Measurements from ENCODE around the gene MPDZ.

Gene MPDZ, protein sequence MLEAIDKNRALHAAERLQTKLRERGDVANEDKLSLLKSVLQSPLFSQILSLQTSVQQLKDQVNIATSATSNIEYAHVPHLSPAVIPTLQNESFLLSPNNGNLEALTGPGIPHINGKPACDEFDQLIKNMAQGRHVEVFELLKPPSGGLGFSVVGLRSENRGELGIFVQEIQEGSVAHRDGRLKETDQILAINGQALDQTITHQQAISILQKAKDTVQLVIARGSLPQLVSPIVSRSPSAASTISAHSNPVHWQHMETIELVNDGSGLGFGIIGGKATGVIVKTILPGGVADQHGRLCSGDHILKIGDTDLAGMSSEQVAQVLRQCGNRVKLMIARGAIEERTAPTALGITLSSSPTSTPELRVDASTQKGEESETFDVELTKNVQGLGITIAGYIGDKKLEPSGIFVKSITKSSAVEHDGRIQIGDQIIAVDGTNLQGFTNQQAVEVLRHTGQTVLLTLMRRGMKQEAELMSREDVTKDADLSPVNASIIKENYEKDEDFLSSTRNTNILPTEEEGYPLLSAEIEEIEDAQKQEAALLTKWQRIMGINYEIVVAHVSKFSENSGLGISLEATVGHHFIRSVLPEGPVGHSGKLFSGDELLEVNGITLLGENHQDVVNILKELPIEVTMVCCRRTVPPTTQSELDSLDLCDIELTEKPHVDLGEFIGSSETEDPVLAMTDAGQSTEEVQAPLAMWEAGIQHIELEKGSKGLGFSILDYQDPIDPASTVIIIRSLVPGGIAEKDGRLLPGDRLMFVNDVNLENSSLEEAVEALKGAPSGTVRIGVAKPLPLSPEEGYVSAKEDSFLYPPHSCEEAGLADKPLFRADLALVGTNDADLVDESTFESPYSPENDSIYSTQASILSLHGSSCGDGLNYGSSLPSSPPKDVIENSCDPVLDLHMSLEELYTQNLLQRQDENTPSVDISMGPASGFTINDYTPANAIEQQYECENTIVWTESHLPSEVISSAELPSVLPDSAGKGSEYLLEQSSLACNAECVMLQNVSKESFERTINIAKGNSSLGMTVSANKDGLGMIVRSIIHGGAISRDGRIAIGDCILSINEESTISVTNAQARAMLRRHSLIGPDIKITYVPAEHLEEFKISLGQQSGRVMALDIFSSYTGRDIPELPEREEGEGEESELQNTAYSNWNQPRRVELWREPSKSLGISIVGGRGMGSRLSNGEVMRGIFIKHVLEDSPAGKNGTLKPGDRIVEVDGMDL (N-terminal part only)

GRCh38 chr9:13279284-13280141, at the start of gene MPDZ:
MPDZ (minus strand) TSS chr9:13279692; CDS start chr9:13250315, 29,377 bp downstream.
- no peak for DNase-seq (ENCODE audit: low read depth)

DNA sequence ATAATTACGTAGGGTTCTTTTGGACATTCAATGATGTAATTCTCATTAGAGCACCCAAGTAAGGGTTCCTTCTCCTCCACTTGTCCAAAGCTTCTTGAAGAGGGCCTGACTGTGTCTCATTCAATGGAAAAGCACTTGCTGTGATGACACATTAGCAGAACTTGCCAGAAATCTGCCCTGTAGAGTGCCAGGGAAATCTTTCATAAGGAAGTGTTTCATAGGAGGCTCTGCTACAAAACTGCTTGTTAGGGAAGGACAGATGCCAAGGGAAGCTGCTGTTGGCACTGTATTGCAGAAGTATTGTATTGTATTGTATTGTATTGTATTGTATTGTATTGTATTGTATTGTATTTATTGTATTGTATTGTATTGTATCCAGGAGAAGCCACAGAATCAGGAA, 45.5 kb upstream of the MPDZ start:
- no peak for DNase-seq (ENCODE audit: low read depth)

DNA sequence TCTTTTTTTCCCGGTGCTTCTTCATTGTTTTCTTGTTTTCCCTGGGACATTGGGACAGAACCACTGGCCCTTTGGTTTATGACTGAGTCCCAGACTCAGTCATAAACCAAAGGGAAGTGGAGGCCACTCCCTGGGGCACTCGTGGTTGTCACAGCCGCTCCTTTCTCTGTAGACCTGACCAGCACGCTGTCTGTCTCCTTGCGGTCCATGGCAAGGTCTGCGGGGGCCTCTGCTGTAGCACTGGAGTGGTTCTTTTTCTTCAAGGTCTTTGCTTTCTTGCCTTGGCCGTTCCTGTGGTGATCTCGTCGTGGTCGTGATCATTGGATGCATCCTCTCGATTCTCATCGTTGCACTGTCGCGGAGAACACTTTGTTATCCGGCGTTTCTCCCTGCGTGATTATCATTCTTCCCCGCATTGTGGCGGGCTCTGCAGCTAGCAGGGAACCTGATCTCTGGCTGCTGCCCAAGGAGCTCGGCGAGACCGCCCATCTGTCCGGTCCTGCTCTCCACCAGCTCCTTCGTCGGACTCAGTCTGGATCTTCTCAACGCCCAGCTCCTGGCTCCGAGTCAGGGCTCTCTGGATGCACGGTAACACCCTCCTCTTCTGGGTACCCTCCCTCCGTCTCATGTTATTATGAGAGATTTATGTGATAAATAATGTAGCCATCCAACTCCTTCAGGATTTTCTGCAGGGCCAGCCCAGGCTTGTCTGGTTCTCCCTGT, 43.5 kb upstream of the MPDZ start:
- DNase-seq (ENCODE audit: low read depth) = no peak

- no peak for DNase-seq (ENCODE audit: low read depth)
Measured at GRCh38 chr9:13318027-13318426, 38.5 kb upstream of the MPDZ start.

- DNase-seq (ENCODE audit: low read depth) = no peak
Measured at GRCh38 chr9:13296972-13297371, 17.5 kb upstream of the MPDZ start.

DNA sequence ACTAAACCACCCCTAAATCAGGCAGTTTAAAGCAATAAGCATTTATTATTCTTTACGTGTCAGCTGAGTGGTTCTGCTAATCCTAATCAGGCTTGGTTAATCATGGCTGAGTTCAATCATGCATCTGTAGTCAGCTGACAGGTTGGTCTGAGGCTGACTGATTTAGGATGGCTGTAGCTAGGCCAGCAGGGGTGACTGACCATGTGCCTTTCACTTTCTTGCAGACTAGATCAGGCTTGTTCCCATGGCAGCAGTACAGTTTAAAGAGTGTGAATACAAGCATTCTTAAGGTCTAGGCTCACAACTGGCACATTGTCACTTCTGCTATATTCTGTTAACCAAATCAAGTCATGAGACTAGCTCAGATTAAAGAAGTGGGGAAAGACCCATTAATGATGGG, 16.1 kb upstream of the MPDZ start:
- no peak for DNase-seq (ENCODE audit: low read depth)

DNA sequence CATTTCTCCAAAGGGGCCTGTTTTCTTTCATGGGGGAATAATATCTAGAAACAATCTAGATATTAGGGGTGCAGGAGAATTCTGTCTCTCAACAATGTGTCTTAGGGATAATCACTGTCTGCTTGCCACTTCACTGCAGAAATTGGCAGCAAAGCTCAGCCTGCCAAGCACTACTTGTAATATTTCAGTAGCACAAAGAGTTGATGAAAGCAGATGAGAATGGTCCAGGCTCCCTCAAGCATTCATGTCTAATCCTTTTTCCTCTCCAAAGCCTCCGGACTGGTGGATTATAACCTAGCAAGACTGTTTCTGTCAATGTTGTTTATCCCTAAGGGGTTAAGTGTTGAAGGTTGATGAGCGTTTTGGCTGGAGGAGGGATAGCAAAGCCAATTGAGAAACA, 13.3 kb upstream of the MPDZ start:
- no peak for DNase-seq (ENCODE audit: low read depth)

DNA sequence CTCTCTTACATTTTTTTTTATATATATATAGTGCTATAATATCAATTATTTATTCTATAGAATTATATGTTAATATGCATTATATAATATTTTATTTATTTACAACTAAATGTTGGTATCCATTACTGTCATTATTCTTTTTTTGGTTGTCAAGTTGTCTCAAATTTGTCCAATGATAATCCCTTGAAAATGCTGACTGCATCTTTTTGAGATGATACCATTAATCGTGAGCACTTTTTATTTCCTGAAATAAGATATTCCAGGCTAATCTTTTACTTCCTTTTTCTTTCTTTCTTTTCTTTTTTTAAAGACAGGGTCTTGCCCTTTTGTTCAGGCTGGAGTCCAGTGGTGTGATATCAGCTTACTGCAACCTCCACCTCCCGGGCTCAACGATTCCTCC, 12.7 kb upstream of the MPDZ start:
- no peak for DNase-seq (ENCODE audit: low read depth)

- no peak for DNase-seq (ENCODE audit: low read depth)
Measured at GRCh38 chr9:13291718-13292117, 12.2 kb upstream of the MPDZ start.

GRCh38 chr9:13284011-13284410, 4.5 kb upstream of the MPDZ start:
- DNase-seq (ENCODE audit: low read depth) = no peak

GRCh38 chr9:13282998-13283397, 3.5 kb upstream of the MPDZ start:
- DNase-seq (ENCODE audit: low read depth) = no peak

DNA sequence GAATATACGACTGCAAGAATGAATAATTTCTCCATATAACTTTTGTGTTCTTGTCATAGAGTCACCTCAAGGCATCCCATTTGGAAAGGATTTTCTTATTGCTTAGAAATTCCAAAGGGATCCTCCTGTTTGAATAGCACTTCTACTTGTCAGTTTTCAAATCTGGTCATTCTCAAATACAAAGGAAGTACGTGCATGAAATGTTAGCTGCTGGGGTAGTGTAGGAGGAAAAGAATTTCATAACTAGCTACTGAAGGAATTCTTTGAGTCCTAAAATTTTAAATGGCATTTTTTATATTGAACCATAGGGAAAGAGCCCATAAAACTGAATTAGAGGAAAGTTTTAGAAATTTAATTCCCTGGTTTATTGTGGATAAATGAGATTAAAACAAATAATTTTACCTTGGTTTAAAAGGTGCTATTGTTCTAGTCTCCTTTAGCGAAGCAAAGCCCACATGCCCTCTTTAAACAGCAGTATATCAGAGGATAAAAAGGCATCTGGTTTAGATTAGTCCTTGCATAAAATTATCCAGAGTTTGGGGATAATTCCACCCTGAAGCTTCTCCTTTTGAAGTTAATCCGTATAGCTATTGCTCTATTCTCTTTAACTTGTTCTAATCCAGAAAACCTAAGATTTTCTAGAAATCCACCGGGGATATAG, 2.0 kb upstream of the MPDZ start:
- no peak for DNase-seq (ENCODE audit: low read depth)

DNA sequence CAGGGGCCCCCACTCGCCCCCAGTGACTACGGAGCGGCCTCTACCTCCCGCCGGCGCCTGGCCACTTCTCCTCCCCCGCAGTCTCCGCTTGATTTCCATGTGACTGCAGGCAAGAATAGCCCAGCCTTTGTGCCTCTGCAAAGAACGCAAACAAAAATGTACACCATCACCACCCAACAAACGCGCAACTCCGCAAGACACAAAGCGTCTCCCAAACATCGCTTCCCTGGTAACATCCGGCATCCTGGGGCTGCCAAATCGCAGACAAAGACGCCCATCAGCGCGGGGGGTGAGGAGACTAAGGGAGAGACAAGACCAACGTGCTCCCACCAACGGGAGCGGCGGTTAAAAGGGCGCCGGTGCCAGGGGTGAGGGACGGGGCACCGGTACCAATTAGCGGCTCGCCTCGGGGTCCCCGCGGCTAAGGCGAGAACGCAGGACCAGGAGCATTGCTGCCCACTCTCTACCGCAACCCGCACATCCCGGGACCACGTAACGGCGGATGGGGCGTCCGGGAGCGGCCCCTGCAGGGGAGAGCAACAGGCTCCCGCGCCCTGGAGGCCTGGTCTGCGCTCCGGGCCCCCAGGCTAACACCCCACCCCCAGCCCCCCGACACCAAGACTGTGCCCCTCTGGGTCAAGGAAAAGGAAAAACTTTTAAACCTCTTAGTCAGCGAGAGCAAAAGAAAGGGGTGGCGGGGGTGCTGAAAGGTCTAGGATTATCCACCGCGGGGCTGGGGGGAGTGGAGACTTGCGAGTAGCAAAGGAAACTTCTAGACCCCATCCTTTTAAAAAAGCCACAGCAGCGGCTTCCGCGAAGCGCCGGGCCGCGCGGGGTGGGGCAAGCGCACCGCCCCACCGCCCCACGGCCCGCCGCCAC, 885 bp downstream of the MPDZ start:
- DNase-seq (ENCODE audit: low read depth) = no peak

DNA sequence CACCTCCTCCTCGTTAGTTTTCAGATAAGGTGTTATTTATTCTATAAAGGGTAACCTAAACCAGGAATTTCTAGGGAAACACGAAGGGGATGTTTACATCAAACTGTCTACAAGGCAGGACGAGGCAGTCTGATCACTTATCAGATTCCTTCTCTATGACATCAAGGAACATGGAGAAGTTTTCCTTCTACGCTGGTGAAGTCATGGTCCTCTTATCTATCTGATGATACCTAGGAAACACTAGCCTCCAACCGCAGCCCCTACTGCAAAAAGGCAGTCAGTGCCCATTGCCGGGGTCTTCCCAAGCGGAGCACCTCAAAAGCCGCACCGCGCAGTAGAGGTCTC, 1.5 kb downstream of the MPDZ start:
- DNase-seq (ENCODE audit: low read depth) = no peak

DNA sequence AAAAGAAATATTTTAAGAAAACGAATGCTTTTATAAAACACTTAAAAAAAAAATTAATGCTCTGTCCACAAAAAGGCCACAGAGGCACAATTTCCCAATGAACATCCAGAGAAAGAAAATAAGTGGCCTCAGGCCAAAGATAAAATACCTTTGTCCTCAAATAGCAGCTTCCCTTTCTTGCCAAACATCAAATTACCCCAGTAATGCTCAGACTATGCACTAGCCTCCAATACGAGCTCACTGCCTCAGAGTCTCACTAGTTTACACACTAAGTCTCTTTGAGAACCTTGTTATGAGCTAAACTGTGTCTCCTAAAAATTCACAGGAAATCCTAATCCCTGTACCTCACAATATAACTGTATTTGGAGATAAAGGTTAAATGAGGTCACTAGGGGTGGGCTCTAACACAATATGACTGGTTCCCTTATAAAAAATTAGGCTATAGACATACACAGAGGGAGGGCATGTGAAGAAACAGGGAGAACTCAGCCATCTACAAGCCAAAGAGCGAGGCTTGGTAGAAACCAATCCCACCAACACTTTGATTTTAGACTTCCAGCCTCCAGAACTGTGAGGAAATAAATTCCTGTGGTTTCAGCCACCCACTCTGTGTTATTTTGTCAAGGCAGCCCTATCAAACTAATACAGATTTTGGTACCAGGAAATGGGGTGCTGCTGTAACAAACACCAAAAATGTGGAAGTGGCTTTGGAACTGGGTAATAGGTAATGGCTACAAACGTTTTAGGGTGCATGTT, 4.4 kb downstream of the MPDZ start:
- no peak for DNase-seq (ENCODE audit: low read depth)

DNA sequence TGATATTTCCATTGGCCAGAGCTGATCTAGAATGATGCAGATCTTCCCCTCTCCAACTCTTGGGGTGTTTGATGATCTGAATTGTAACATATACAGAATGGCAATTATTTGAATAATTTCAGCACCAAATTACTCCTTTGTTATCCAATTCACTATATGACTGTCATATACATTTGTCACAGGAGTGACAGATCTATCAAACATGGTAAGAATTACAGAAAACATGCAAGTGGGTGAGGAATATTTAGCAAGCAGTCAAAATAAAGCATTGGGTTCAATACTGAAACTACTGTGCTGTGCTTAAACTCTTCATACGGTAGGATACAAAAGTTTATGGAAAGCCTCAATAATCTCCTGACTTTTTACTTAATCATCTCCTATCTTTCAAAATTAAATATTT, 8.8 kb downstream of the MPDZ start:
- no peak for DNase-seq (ENCODE audit: low read depth)

GRCh38 chr9:13269589-13270452, 9.7 kb downstream of the MPDZ start:
- no peak for DNase-seq (ENCODE audit: low read depth)

- DNase-seq (ENCODE audit: low read depth) = no peak
Measured at GRCh38 chr9:13268469-13268868, 11.0 kb downstream of the MPDZ start.

Data from stimulated activated CD8-positive, alpha-beta memory T cell treated with anti-CD3 and anti-CD28 coated beads, Interleukin-4, amount 100 ng/mL, for 24 hours (primary cell).